ENCODE data around the gene ILF3. TPM values are rescaled to one million over a fixed set of nuclear protein-coding genes. Genes with fewer than 3 reads are reported as not detected.

The ILF3 gene
- total RNA-seq (2022), result 262 and 267 TPM in 2 replicates
- percentile 91 among the genes with signal in this experiment for Bru-seq, nascent RNA
- BruChase-seq, experiment 1, labeled RNA remaining after a 6-hour chase, result percentile 96 among the genes with signal in this experiment
- BruChase-seq, experiment 2, labeled RNA remaining after a 2-hour chase, result percentile 95 among the genes with signal in this experiment
- long read RNA-seq, partial matches to known transcripts, result 22 of 59 reads
- long read RNA-seq, other reads (novel, unspliced or antisense), result 32 of 59 reads

DNA sequence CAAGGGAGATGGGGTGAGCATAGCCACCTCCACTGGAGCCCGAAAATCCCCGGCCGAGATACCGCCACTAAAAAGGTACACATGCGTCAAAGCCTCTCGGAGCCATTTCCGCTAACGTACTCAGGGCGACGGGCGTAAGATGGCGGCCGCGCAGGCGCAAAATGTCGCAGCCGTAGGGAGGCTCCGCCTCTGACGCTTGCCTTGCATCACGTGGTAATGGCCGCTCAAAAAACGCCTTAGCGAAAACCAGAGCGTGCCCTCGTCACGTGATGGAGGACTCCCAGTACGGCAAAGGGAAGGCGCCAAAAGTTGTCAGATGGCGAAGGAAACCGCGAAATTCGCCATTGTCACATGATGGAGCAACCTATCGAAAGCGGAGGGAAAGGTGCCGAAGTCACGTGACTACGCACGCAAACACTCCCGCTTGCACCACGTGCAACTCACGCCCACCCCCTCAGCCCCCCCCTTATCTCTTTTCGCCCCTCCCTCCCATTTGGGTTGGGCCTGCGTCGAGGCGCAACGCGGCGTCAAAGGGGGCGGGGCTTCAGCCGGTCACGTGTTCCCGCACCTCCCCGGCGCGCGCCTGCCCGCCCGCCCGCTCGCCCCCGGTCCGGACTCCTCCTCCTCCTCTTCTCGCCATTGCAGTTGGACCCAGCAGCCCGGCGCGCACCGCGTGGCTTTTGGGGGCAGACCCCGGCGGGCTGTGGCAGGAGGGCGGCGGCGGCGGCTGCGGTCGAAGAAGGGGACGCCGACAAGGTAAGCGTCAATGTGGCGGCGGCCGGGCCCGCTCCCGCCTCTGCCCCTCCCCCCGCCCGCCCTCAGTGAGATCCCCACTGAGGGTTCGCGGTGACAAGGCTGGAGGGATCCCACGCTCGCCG, at the start of gene ILF3:
TSS of gene ILF3 (plus strand) at position 615 of the 878 bp plus-strand sequence. CDS start 16,260 bp downstream, outside the sequence.
- Mint-ChIP-seq H3K9me3 (ENCODE audit: low read depth, unreplicated experiment) (no peaks in the 10 kb centered on the region), H3K4me1 (ENCODE audit: low read depth, unreplicated experiment) (peaks cover 7% of the 10 kb centered on the region), H3K27ac (ENCODE audit: unreplicated experiment) (peak within 1 kb of the TSS; percentile 96), H3K36me3 (ENCODE audit: insufficient read depth, unreplicated experiment) (peaks cover 51% of the 10 kb centered on the region), H3K27me3 (ENCODE audit: unreplicated experiment) (no peaks in the 10 kb centered on the region), H3K4me3 (ENCODE audit: low read depth, unreplicated experiment) (peak within 1 kb of the TSS; percentile 82)
- BruUV-seq (replicated peaks), result no TSS peak
- DNase-seq, result peak; percentile 95
- intact Hi-C loops (cut with micrococcal nuclease; ENCODE audit: unreplicated experiment), result no loop called here
- CTCF ChIA-PET, result no interaction called here
- TF ChIP-seq, protein P1, sequence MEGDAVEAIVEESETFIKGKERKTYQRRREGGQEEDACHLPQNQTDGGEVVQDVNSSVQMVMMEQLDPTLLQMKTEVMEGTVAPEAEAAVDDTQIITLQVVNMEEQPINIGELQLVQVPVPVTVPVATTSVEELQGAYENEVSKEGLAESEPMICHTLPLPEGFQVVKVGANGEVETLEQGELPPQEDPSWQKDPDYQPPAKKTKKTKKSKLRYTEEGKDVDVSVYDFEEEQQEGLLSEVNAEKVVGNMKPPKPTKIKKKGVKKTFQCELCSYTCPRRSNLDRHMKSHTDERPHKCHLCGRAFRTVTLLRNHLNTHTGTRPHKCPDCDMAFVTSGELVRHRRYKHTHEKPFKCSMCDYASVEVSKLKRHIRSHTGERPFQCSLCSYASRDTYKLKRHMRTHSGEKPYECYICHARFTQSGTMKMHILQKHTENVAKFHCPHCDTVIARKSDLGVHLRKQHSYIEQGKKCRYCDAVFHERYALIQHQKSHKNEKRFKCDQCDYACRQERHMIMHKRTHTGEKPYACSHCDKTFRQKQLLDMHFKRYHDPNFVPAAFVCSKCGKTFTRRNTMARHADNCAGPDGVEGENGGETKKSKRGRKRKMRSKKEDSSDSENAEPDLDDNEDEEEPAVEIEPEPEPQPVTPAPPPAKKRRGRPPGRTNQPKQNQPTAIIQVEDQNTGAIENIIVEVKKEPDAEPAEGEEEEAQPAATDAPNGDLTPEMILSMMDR (IDR thresholded peaks at IDR 0.05; ENCODE audit: unreplicated experiment), result no peak

DNA sequence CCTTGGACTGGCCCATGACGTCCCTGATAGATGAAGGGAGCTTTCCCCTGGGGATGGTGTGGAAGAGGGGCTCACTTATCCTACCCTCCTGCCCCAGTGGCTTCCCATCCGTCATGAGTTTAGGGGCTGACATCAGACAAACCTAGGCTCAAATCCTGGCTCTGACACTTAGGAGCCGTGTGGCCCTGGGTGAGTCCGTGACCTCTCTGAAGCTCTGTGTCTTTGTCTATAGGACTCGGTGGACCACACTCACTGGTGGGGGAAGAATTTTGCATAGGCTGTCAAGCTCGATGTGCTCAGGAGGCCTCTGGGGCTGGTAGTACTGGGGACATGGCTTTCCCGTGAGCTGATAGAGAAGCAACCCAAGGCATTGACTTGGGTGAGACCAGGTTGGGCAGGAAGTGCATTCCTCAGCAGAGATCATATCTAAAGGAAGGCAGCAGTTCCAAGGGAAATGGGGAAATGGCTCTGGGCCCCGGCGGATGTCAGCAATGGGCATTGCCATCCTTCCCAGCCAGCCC, 49.6 kb upstream of the ILF3 start:
- no peak overlapping the region for H3K4me3 Mint-ChIP-seq (ENCODE audit: low read depth, unreplicated experiment)
- CTCF ChIA-PET, result no interaction called here

DNA sequence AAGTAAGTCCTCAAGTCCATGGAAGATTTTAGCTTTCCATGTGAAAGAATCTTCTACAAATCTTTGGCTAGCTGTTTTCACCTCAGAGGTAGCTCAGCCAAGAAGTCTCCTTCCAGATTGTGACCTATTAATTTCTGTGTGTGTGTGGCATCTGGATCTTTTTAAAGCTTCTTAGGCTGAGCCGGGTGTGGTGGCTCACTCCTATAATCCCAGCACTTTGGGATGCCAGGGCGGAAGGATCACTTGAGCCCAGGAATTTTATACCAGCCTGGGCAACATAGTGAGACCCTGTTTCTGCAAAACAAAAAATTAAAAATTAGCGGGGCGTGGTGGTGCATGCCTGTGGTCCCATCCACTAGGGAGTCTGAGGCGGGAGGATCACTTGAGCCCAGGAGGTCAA, 42.2 kb upstream of the ILF3 start:
- CTCF ChIA-PET, result interaction anchor here (0.6 kb wide), 1 partner anchor 29 kb away, joined by 5 read pairs; no protein-coding TSS in a partner anchor
- intact Hi-C loops (cut with micrococcal nuclease; ENCODE audit: unreplicated experiment), result no loop called here
- no TSS peak for BruUV-seq (replicated peaks)
- H3K27ac Mint-ChIP-seq (ENCODE audit: unreplicated experiment), result no peak overlapping the region
- TF ChIP-seq, protein P1 (IDR thresholded peaks at IDR 0.05; ENCODE audit: unreplicated experiment), result no peak
- H3K9me3 Mint-ChIP-seq (ENCODE audit: low read depth, unreplicated experiment), result no peaks in the 10 kb centered on the region
- no peaks in the 10 kb centered on the region for H3K36me3 Mint-ChIP-seq (ENCODE audit: insufficient read depth, unreplicated experiment)
- no peak overlapping the region for H3K4me3 Mint-ChIP-seq (ENCODE audit: low read depth, unreplicated experiment)
- DNase-seq, result no peak
- peaks cover 9% of the 10 kb centered on the region for H3K4me1 Mint-ChIP-seq (ENCODE audit: low read depth, unreplicated experiment)
- H3K27me3 Mint-ChIP-seq (ENCODE audit: unreplicated experiment), result no peaks in the 10 kb centered on the region

More for the DNA sequence above, 49.6 kb upstream of the ILF3 start:
- TF ChIP-seq, protein P1 (IDR thresholded peaks at IDR 0.05; ENCODE audit: unreplicated experiment), result no peak
- peaks cover 16% of the 10 kb centered on the region for H3K4me1 Mint-ChIP-seq (ENCODE audit: low read depth, unreplicated experiment)
- DNase-seq, result no peak
- H3K27ac Mint-ChIP-seq (ENCODE audit: unreplicated experiment), result no peak overlapping the region
- intact Hi-C loops (cut with micrococcal nuclease; ENCODE audit: unreplicated experiment), result no loop called here
- no peaks in the 10 kb centered on the region for H3K36me3 Mint-ChIP-seq (ENCODE audit: insufficient read depth, unreplicated experiment)
- no TSS peak for BruUV-seq (replicated peaks)
- H3K9me3 Mint-ChIP-seq (ENCODE audit: low read depth, unreplicated experiment), result no peaks in the 10 kb centered on the region
- H3K27me3 Mint-ChIP-seq (ENCODE audit: unreplicated experiment), result no peaks in the 10 kb centered on the region

DNA sequence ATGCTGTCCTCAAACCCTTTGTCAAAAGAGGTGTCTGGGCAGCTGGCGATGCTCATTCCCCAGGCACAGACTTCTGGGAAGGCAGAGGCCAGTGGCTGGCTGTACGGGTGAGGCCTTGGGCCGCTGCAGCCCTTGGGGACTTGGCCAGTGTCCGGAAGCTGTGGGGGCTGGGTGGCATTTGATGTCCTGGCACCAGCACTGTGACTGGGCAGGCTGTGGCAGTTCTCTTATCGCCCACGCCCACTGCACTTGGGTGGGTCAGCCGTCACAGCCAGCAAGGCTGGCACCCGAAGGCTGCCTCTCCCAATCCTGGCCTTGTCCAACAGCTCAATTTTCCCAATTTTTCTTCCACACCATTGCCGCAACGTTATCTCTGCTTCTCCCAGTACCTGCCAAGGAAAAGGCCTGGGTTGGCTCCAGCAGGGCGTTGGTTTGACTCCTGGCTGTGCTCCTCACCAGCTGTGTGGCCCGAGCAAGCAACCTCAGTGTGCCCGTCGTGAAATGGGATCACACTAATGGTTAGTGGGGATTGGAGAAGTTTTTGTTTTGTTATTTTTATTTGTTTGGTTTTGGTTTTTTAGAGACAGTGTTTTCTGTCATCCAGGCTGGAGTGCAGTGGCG, 41.5 kb upstream of the ILF3 start:
- no peaks in the 10 kb centered on the region for H3K27me3 Mint-ChIP-seq (ENCODE audit: unreplicated experiment)
- CTCF ChIA-PET, result no interaction called here
- H3K4me1 Mint-ChIP-seq (ENCODE audit: low read depth, unreplicated experiment), result peaks cover 16% of the 10 kb centered on the region
- H3K36me3 Mint-ChIP-seq (ENCODE audit: insufficient read depth, unreplicated experiment), result no peaks in the 10 kb centered on the region
- DNase-seq, result peak; percentile 55
- intact Hi-C loops (cut with micrococcal nuclease; ENCODE audit: unreplicated experiment), result no loop called here
- no peak overlapping the region for H3K27ac Mint-ChIP-seq (ENCODE audit: unreplicated experiment)
- no TSS peak for BruUV-seq (replicated peaks)
- no peaks in the 10 kb centered on the region for H3K9me3 Mint-ChIP-seq (ENCODE audit: low read depth, unreplicated experiment)
- TF ChIP-seq, protein P1 (IDR thresholded peaks at IDR 0.05; ENCODE audit: unreplicated experiment), result no peak
- H3K4me3 Mint-ChIP-seq (ENCODE audit: low read depth, unreplicated experiment), result no peak overlapping the region

Measured in Calu3 (cell line).